SU-DHL-6 (cell line): ENCODE measurements around the gene PPP1R12A.

ENCODE experiments used
- H2AFZ ChIP-seq: fragments of 200-600 bp; sonication (generic); 2 replicates; pipeline ENCODE4 v1.6.1; 2014; ENCODE audit warnings: low read depth, mild to moderate bottlenecking, moderate library complexity, mixed read lengths, antibody characterized with exemption, low read length; ENCODE audit not compliant: severe bottlenecking
- H3F3A ChIP-seq: fragments of 200-600 bp; shearing (Covaris generic); 2 replicates; pipeline ENCODE4 v1.6.0; 2016; ENCODE audit warnings: antibody characterized with exemption, mild to moderate bottlenecking; ENCODE audit not compliant: insufficient read depth
- H3K27ac ChIP-seq: fragments of 200-600 bp; sonication (generic); 2 replicates; pipeline ENCODE4 v1.5.1; 2016; ENCODE audit warnings: low read depth, mild to moderate bottlenecking, low read length, moderate library complexity, mixed read lengths
- H3K27me3 ChIP-seq: fragments of 200-600 bp; sonication (generic), shearing (Covaris generic); 2 replicates; pipeline ENCODE4 v1.6.0; 2014; ENCODE audit warnings: mild to moderate bottlenecking, low read length
- H3K36me3 ChIP-seq: fragments of 200-600 bp; sonication (generic); 2 replicates; pipeline ENCODE4 v1.6.1; 2014; ENCODE audit warnings: mild to moderate bottlenecking, low read length, mixed read lengths
- H3K4me2 ChIP-seq: fragments of 300-600, 200-600 bp; shearing (Covaris generic), sonication (generic); 2 replicates; pipeline ENCODE4 v1.6.0; 2014; ENCODE audit warnings: low read length, low read depth, mild to moderate bottlenecking; ENCODE audit not compliant: poor library complexity, severe bottlenecking
- H3K4me3 ChIP-seq: fragments of 200-600 bp; sonication (generic); 2 replicates; pipeline ENCODE4 v1.5.1; 2014; ENCODE audit warnings: antibody characterized with exemption, low read length, mild to moderate bottlenecking, mixed read lengths; ENCODE audit not compliant: insufficient read depth, poor library complexity, severe bottlenecking
- H3K79me2 ChIP-seq: fragments of 200-600 bp; sonication (generic); 2 replicates; pipeline ENCODE4 v1.6.1; 2014; ENCODE audit warnings: mild to moderate bottlenecking, low read length, moderate library complexity; ENCODE audit not compliant: insufficient read depth
- H3K9ac ChIP-seq: fragments of 200-600 bp; sonication (generic); 2 replicates; pipeline ENCODE4 v1.7.0; 2014; ENCODE audit warnings: mild to moderate bottlenecking, low read length
- H3K9me2 ChIP-seq: fragments of 200-600 bp; sonication (generic); replicated peaks from 2 replicates; pipeline ENCODE4 v1.6.1; 2014; ENCODE audit warnings: low read length; ENCODE audit not compliant: insufficient read depth
- H3K9me3 ChIP-seq: fragments of 200-600 bp; sonication (generic); 2 replicates; pipeline ENCODE4 v1.6.1; 2014; ENCODE audit warnings: low read length, mixed read lengths; ENCODE audit not compliant: insufficient read depth
- H4K20me1 ChIP-seq: fragments of 200-600 bp; sonication (generic); 2 replicates; pipeline ENCODE4 v1.6.1; 2014; ENCODE audit warnings: low read depth, mild to moderate bottlenecking, antibody characterized with exemption, low read length, moderate library complexity, mixed read lengths
- EZH2phosphoT487 ChIP-seq: fragments of 200-600 bp; sonication (generic), shearing (Covaris generic); conservative IDR thresholded peaks from 2 replicates; pipeline ENCODE4 v1.6.1; 2018; ENCODE audit warnings: mild to moderate bottlenecking, antibody characterized with exemption, low read length, moderate library complexity, mixed read lengths
- TF ChIP-seq, protein P1 (sequence below): fragments of 200-600 bp; sonication (generic); IDR thresholded peaks from one replicate; pipeline ENCODE4 v1.5.1; 2017; ENCODE audit warnings: antibody characterized with exemption, mild to moderate bottlenecking, low read length, moderate library complexity; ENCODE audit not compliant: insufficient read depth, poor library complexity, severe bottlenecking

The PPP1R12A gene

DNA sequence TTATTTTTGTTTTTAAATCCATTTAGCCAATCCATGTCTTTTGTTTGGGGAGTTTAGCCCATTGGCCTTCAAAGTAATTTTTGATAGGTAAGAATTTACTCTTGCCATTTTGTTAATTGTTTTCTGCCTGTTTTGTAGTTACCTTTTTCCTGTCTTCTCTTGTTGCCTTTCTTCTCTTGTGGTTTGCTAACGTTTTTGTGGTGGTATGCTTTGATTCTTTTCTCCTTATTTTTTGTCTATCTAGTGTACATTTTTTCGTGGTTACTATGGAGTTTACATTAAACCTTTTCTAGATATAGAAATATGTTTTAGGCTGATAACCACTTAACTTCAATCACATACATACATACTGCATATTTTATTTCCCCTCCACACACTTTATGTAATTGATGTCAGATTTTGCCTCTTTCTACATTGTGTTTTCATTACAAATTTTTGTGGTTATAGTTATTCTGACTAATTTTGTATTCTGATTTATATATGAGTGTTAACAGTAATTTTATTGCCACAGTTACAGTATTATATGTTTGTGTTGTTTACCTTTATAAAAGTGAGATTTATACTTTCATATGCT, 19.2 kb upstream of the PPP1R12A start:
- H3K27ac ChIP-seq = no peak overlapping the region
- H3K9ac ChIP-seq = no peak overlapping the region
- no peak overlapping the region for H3K4me2 ChIP-seq
- no peaks in the 10 kb centered on the region for H4K20me1 ChIP-seq
- H3K9me2 ChIP-seq = no peaks in the 10 kb centered on the region
- H3K27me3 ChIP-seq = no peaks in the 10 kb centered on the region
- TF ChIP-seq EZH2phosphoT487 = no peak
- TF ChIP-seq, protein P1, sequence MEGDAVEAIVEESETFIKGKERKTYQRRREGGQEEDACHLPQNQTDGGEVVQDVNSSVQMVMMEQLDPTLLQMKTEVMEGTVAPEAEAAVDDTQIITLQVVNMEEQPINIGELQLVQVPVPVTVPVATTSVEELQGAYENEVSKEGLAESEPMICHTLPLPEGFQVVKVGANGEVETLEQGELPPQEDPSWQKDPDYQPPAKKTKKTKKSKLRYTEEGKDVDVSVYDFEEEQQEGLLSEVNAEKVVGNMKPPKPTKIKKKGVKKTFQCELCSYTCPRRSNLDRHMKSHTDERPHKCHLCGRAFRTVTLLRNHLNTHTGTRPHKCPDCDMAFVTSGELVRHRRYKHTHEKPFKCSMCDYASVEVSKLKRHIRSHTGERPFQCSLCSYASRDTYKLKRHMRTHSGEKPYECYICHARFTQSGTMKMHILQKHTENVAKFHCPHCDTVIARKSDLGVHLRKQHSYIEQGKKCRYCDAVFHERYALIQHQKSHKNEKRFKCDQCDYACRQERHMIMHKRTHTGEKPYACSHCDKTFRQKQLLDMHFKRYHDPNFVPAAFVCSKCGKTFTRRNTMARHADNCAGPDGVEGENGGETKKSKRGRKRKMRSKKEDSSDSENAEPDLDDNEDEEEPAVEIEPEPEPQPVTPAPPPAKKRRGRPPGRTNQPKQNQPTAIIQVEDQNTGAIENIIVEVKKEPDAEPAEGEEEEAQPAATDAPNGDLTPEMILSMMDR = no peak
- H3F3A ChIP-seq = no peaks in the 10 kb centered on the region
- no peak overlapping the region for H3K4me3 ChIP-seq
- H3K9me3 ChIP-seq = no peaks in the 10 kb centered on the region
- no peaks in the 10 kb centered on the region for H3K36me3 ChIP-seq
- H2AFZ ChIP-seq = no peak overlapping the region
- H3K79me2 ChIP-seq = no peaks in the 10 kb centered on the region

DNA sequence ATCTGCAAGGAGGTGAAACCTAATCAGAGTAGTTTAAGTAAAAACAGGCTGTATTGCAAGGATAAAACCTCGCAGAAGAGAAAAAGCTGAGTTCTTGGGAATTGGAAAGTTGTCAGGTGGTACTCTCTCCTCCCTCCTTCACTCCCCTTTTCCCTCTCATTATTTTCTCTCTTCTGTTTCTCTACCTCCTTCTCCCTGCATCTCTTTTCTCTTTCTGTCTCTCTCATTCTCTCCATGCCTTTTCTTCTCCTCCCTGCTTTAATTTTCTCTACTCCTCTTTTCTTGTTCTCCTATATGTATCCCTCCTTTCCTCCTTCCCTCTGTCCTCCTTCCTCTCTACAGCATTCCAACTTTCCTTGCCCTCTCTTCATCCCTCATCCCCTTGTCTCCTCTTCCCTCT, 14.2 kb upstream of the PPP1R12A start:
- H3K27me3 ChIP-seq = no peaks in the 10 kb centered on the region
- no peaks in the 10 kb centered on the region for H3K79me2 ChIP-seq
- no peak overlapping the region for H3K4me3 ChIP-seq
- no peak overlapping the region for H3K27ac ChIP-seq
- no peaks in the 10 kb centered on the region for H3K9me2 ChIP-seq
- H3K4me2 ChIP-seq = no peak overlapping the region
- no peaks in the 10 kb centered on the region for H4K20me1 ChIP-seq
- no peak overlapping the region for H3K9ac ChIP-seq
- no peaks in the 10 kb centered on the region for H3K9me3 ChIP-seq
- H3F3A ChIP-seq = no peaks in the 10 kb centered on the region
- no peaks in the 10 kb centered on the region for H3K36me3 ChIP-seq
- H2AFZ ChIP-seq = no peak overlapping the region
- TF ChIP-seq, protein P1 = no peak
- TF ChIP-seq EZH2phosphoT487 = no peak

DNA sequence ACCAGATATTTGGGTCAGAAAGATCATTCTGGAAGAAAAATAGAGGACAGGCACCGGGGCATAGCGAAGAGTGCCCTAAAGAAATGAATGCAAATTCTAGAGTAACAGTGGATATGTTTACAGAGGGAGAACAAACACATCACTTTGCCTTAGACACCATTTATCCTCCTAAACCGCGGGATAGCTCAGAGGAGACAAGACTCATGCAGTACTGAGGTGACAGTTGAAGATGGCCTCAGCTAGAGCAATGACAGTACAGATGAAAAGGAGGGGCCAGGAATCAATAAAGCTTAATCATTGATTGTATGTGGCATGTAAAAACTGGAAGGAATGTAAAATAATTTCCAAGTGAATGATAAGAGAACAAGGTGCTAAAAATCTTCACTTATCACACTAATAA, 10.5 kb upstream of the PPP1R12A start:
- Histone ChIP-seq H3K36me3 (no peaks in the 10 kb centered on the region), H3K9me3 (no peaks in the 10 kb centered on the region), H3K27ac (no peak overlapping the region), H3F3A (no peaks in the 10 kb centered on the region), H3K27me3 (no peaks in the 10 kb centered on the region), H3K4me3 (no peak overlapping the region), H2AFZ (no peak overlapping the region), H4K20me1 (no peaks in the 10 kb centered on the region), H3K4me2 (no peak overlapping the region), H3K79me2 (no peaks in the 10 kb centered on the region), H3K9ac (no peak overlapping the region), H3K9me2 (no peaks in the 10 kb centered on the region)
- no peak for TF ChIP-seq EZH2phosphoT487
- TF ChIP-seq, protein P1 = no peak
